K562 (cell line): ENCODE data around the gene TBCC. TPM values are rescaled to one million over a fixed set of nuclear protein-coding genes. Genes with fewer than 3 reads are reported as not detected.

Experiments used
- ATAC-seq: fragments of 200-7000 bp; cut with Tn5 transposase; 3 replicates; pipeline ENCODE4 v1.9.1; 2020; ENCODE audit warnings: moderate library complexity
- BruUV-seq: library from RNA; stranded (reverse); fragments of 400-500 nt; replicated peaks from 2 replicates; lab custom pipeline; 2021; lab: Mats Ljungman, UMichigan
- CTCF ChIA-PET: fragments of 300-600 bp; formaldehyde crosslinking; extraction: SDS; loops from one replicate; lab custom pipeline; 2021; ENCODE audit warnings: low intra/inter-chr PET ratio; lab: Yijun Ruan, JAX
- POLR2A ChIA-PET: fragments of 300-600, 350-650 bp; sonication (Branson Sonifier 250); formaldehyde crosslinking; extraction: SDS; loops from one replicate; lab custom pipeline; 2021; ENCODE audit warnings: antibody characterized with exemption, inconsistent platforms; lab: Yijun Ruan, JAX
- DNase-seq, 4 experiments: peaks; one replicate each; pipeline versions ENCODE4 v3.0.0 to v3.0.0-alpha.2; 2011 to 2018; ENCODE audit warnings: low spot score in 3 of 4, mixed read lengths in 3 of 4; ENCODE audit errors: extremely low read depth in 1 of 4
- FAIRE-seq: peaks from 2 replicates; lab custom pipeline; 2011; peaks lifted over from hg19 to GRCh38; lab: Jason Lieb, UNC
- H2AFZ ChIP-seq: 2 replicates; pipeline ENCODE4 v1.6.0; 2011; ENCODE audit warnings: low read depth, low read length, control low read depth, inconsistent platforms
- H3K27ac ChIP-seq: fragments of 200-600 bp; 3 replicates; pipeline ENCODE4 v1.8.0; 2011; ENCODE audit warnings: low read depth, mild to moderate bottlenecking, control low read depth, inconsistent platforms, low read length, moderate library complexity, mixed read lengths; ENCODE audit errors: extremely low read depth
- H3K27me3 ChIP-seq, 2 experiments: fragments of 300-600 bp in 1 of 2; 2 replicates in 1 of 2; 3 replicates in 1 of 2; pipeline versions ENCODE4 v1.6.0 to v1.8.0; 2011; ENCODE audit warnings: inconsistent platforms in 2 of 2, low read length in 2 of 2, mild to moderate bottlenecking in 1 of 2, mixed read lengths in 1 of 2, moderate library complexity in 1 of 2; ENCODE audit not compliant: control insufficient read depth in 2 of 2, insufficient read depth in 2 of 2
- H3K36me3 ChIP-seq: fragments of 300-600 bp; 3 replicates; pipeline ENCODE4 v1.8.0; 2011; ENCODE audit warnings: mild to moderate bottlenecking, low read length, inconsistent platforms; ENCODE audit not compliant: control insufficient read depth, insufficient read depth
- H3K4me1 ChIP-seq, 2 experiments: fragments of 200-600 bp in 1 of 2; replicated peaks in 1 of 2; 2 replicates in 1 of 2; 3 replicates in 1 of 2; pipeline versions ENCODE4 v1.5.1 to v1.8.0; 2011; ENCODE audit warnings: inconsistent platforms in 2 of 2, low read length in 2 of 2, mild to moderate bottlenecking in 1 of 2, mixed read lengths in 1 of 2, moderate library complexity in 1 of 2; ENCODE audit not compliant: control insufficient read depth in 2 of 2, insufficient read depth in 2 of 2
- H3K4me2 ChIP-seq: 2 replicates; pipeline ENCODE4 v1.6.1; 2011; ENCODE audit warnings: low read length, control low read depth, inconsistent platforms, mixed read lengths; ENCODE audit not compliant: insufficient read depth
- H3K4me3 ChIP-seq: fragments of 200-600 bp; sonication (generic), shearing (Covaris generic); 2 replicates; pipeline ENCODE4 v1.5.1; 2016; ENCODE audit warnings: control low read depth, inconsistent platforms
- H3K79me2 ChIP-seq: fragments of 200-600 bp; 3 replicates; pipeline ENCODE4 v1.8.0; 2011; ENCODE audit warnings: low read length, inconsistent platforms; ENCODE audit not compliant: control insufficient read depth, insufficient read depth
- H3K9ac ChIP-seq, 2 experiments: 2 replicates each; pipeline versions ENCODE4 v1.6.0 to v1.6.1; 2011; ENCODE audit warnings: low read depth in 2 of 2, low read length in 2 of 2, control low read depth in 1 of 2, inconsistent platforms in 1 of 2, mild to moderate bottlenecking in 1 of 2, mixed read lengths in 1 of 2; ENCODE audit not compliant: insufficient read depth in 1 of 2
- H3K9me1 ChIP-seq: one replicate; pipeline ENCODE4 v1.6.0; 2011; ENCODE audit warnings: inconsistent platforms, mild to moderate bottlenecking, low read length, moderate library complexity; ENCODE audit not compliant: control insufficient read depth, insufficient read depth
- H3K9me3 ChIP-seq: replicated peaks from 2 replicates; pipeline ENCODE4 v1.5.1; 2011; ENCODE audit warnings: low read depth, low read length, inconsistent platforms; ENCODE audit not compliant: control insufficient read depth, insufficient read depth
- H4K20me1 ChIP-seq: replicated peaks from 2 replicates; pipeline ENCODE4 v1.6.1; 2011; ENCODE audit warnings: low read length, inconsistent platforms, mixed read lengths; ENCODE audit not compliant: control insufficient read depth, insufficient read depth
- ARID1B ChIP-seq: fragments of 450-650 bp; IDR thresholded peaks from 2 replicates; pipeline ENCODE4 v1.6.1; 2016; ENCODE audit warnings: antibody characterized with exemption, mild to moderate bottlenecking, inconsistent platforms
- CXXC5 ChIP-seq: fragments of 250-450 bp; sonication (Bioruptor Pico); IDR thresholded peaks from 2 replicates; pipeline ENCODE4 v1.8.0; 2022; ENCODE audit warnings: inconsistent platforms, mild to moderate bottlenecking, moderate library complexity
- KDM1A ChIP-seq, 2 experiments: fragments of 450-650 bp; IDR thresholded peaks; 2 replicates each; pipeline ENCODE4 v1.6.1; 2016; ENCODE audit warnings: mild to moderate bottlenecking in 2 of 2
- RCOR1 ChIP-seq, 2 experiments: IDR thresholded peaks; 2 replicates each; pipeline ENCODE4 v1.6.1; 2012; ENCODE audit warnings: low read depth in 2 of 2, low read length in 2 of 2, borderline replicate concordance in 1 of 2, improper control_type of control experiment in 1 of 2
- ZBTB5 ChIP-seq: fragments of 450-650 bp; IDR thresholded peaks from 2 replicates; pipeline ENCODE4 v1.6.1; 2017; ENCODE audit warnings: antibody characterized with exemption
- WGBS: fragments of 100-300 bp; shearing (Covaris generic); methylation state at CpG from one replicate; pipeline ENCODE4 v1.1.6; 2016; ENCODE audit warnings: low coverage, mixed read lengths; ENCODE audit not compliant: insufficient coverage; ENCODE audit errors: missing lambda C conversion rate; 5-methylcytosine and 5-hydroxymethylcytosine counted together
- in situ Hi-C: fragments of 300-500 bp; cut with MboI; formaldehyde crosslinking; loops from 4 replicates; pipeline ENCODE4 v1.15.0; 2018; ENCODE audit warnings: inconsistent platforms, mixed read lengths
- intact Hi-C: fragments of 100-400 bp; cut with micrococcal nuclease; formaldehyde crosslinking; loops from 2 replicates; pipeline ENCODE4 v1.14.2; 2022
- polyA plus RNA-seq, 8 experiments: library from polyadenylated mRNA; depleted of rRNA in 4 of 8; stranded (reverse) in 5 of 8; unstranded in 3 of 8; fragments of >200 nt; fragmentation: Nextera tagmentation in 2 of 8; fragmentation: Illumina TruSeq in 1 of 8; extraction: Ambion mirVana in 2 of 8; extraction: Trizol in 1 of 8; gene quantifications; 2 replicates each; pipeline versions ENCODE4 v1.2.1 to v1.2.3, GENCODE V29; 2011 to 2014; ENCODE audit warnings: inconsistent platforms in 1 of 8, missing spikeins in 1 of 8
- total RNA-seq, 7 experiments: library from RNA; depleted of rRNA in 6 of 7; stranded (reverse); fragments of >200 nt in 6 of 7; fragmentation: Illumina TruSeq in 2 of 7; extraction: Trizol in 2 of 7; gene quantifications; 2 replicates each; pipeline versions ENCODE4 v1.2.1 to v1.2.3, GENCODE V29; 2011 to 2021; ENCODE audit warnings: low replicate concordance in 1 of 7
- TF ChIP-seq, protein P1 (sequence below), 2 experiments: fragments of 250-450 bp in 1 of 2; fragments of 450-650 bp in 1 of 2; sonication (Bioruptor Pico) in 1 of 2; IDR thresholded peaks; 2 replicates each; pipeline versions ENCODE4 v1.6.1 to v1.8.0; 2016 to 2021; ENCODE audit warnings: mild to moderate bottlenecking in 2 of 2, moderate library complexity in 2 of 2, missing compliant biosample characterization in 1 of 2, missing genetic modification characterization in 1 of 2
- TF ChIP-seq, protein P2 (sequence below): fragments of 450-650 bp; formaldehyde crosslinking; IDR thresholded peaks from 2 replicates; pipeline ENCODE4 v1.4.0; 2020; ENCODE audit warnings: mild to moderate bottlenecking, moderate library complexity

TBCC gene
- total and polyA plus RNA-seq, 9 of the 15 experiments (the other 6 are each of a cell fraction or from before 2014, with no cell fraction given) = 2.8 to 34.1 (median 23.3) TPM

DNA sequence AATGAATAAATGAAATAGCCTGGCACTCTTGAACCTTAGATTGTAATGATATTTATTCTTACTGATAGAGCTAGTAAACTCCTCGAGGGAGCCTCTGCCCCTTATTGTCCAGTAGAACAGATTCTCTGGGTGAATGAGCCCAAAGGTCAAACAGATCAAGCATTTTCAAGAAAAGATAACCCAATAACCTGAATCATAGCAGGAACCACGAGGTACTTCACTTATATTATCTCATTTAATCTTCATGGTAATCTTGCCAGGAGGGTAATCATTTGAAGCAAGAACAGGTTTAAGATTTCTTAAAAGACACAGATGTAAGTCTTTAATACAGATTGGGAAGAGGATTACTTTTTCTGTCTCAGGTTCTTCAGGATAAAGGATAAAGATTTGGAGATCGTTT is 17.0 kb upstream of the TBCC start:
- CTCF ChIA-PET = no interaction called here
- H3K36me3 ChIP-seq = no peaks in the 10 kb centered on the region

More for the DNA sequence above, 17.0 kb upstream of the TBCC start:
- Histone ChIP-seq H3K4me3 (no peak overlapping the region), H3K79me2 (no peaks in the 10 kb centered on the region), H3K9me3 (no peaks in the 10 kb centered on the region), H3K27me3 (no peaks in the 10 kb centered on the region), H4K20me1 (0 out of 2 replicates have a peak, but pooled peaks cover under 1% of the 10 kb centered on the region), H3K9ac (no peak overlapping the region), H3K27ac (no peak overlapping the region), H3K4me2 (no peak overlapping the region), H2AFZ (no peak overlapping the region), H3K4me1 (no peaks in the 10 kb centered on the region), H3K9me1 (no peaks in the 10 kb centered on the region)
- FAIRE-seq = no peak
- 21% methylated on average over 3 of the region's 3 CpGs for WGBS
- DNase-seq = no peak
- POLR2A ChIA-PET = interaction anchor here (0.6 to 5.9 kb wide), 8 partner anchors 10 to 117 kb away, joined by 3 to 28 read pairs (median 3); partner anchors contain the start of genes RPL7L1 and TBCC
- BruUV-seq = no TSS peak
- intact Hi-C loops = no loop called here
- TF ChIP-seq RCOR1 (IDR thresholded peaks at IDR 0.05; ENCODE audit: borderline replicate concordance in 1 of 2, low read depth in 2 of 2, low read length in 2 of 2) = peak in 1 of 2 experiments; percentile 57; a peak in 2 of 4 replicates
- TF ChIP-seq, protein P1, sequence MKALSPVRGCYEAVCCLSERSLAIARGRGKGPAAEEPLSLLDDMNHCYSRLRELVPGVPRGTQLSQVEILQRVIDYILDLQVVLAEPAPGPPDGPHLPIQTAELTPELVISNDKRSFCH (CRISPR knock-in tag; IDR thresholded peaks at IDR 0.05) = no peak
- TF ChIP-seq, protein P1 (tag; IDR thresholded peaks at IDR 0.05) = no peak
- TF ChIP-seq ARID1B = no peak
- TF ChIP-seq CXXC5 (CRISPR knock-in tag) = 0 out of 2 replicates have a peak, but pooled peaks have one; percentile 21
- TF ChIP-seq, protein P2, sequence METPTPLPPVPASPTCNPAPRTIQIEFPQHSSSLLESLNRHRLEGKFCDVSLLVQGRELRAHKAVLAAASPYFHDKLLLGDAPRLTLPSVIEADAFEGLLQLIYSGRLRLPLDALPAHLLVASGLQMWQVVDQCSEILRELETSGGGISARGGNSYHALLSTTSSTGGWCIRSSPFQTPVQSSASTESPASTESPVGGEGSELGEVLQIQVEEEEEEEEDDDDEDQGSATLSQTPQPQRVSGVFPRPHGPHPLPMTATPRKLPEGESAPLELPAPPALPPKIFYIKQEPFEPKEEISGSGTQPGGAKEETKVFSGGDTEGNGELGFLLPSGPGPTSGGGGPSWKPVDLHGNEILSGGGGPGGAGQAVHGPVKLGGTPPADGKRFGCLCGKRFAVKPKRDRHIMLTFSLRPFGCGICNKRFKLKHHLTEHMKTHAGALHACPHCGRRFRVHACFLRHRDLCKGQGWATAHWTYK (CRISPR knock-in tag) = no peak
- no peak for TF ChIP-seq ZBTB5
- peak; percentile 80 to 89 for TF ChIP-seq KDM1A (IDR thresholded peaks at IDR 0.05)
- no peak for ATAC-seq
- in situ Hi-C loops = no loop called here
